Inflammatory macrophage treated with lipopolysaccharide for 4 hours (primary cell): ENCODE results near the gene ACLY.
A peak's percentile ranks its signal among the peaks of the same experiment; 100 is the strongest.

Experiments used
- DNase-seq: peaks from one replicate; pipeline ENCODE4 v3.0.0-alpha.2; 2020

Gene ACLY

DNA sequence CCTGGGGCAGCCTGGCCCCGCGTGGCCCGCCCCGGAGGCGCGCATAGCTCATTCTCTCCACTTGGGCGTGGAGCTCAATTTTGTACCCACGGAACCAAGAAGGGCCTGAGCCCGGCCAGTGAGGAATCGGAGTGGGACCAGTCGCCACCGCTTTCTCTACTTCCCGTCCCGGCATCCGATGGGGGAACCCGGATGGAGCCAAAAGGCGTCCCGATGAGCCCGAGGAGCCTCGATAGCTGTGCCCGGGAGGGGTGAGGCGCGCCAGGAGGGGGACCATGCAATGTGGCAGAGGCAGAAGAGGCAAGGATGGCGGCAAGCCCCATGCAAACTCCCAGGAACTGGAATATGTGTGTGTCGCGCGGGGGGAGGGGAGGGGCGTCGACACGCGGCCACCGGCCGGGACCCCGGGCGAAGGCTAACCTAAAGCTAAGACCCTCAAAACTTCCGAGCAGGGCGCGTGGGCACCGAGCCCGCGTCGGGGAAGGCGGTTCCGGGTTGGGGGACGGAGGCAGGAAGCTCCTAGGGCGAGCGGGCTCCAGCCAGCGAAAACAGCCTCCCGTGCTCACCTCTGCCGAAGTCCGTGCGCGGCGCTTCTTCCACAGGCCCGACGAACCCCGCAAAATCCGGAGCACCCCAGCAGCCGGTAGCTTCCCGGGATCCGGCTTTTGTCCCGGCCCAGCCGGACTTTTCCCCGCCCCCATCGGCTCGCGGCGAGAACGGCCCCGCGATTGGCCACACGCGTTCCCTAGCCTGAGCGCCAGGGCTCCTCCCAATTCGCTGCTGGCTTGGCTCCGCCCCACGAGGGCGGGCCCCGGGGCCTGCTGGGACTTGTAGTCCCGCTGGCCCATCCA, at the start of gene ACLY:
TSS of gene ACLY (minus strand) at position 638 of the 851 bp plus-strand sequence. CDS start 5,078 bp downstream, outside the sequence.
- DNase-seq = peak; percentile 97

DNA sequence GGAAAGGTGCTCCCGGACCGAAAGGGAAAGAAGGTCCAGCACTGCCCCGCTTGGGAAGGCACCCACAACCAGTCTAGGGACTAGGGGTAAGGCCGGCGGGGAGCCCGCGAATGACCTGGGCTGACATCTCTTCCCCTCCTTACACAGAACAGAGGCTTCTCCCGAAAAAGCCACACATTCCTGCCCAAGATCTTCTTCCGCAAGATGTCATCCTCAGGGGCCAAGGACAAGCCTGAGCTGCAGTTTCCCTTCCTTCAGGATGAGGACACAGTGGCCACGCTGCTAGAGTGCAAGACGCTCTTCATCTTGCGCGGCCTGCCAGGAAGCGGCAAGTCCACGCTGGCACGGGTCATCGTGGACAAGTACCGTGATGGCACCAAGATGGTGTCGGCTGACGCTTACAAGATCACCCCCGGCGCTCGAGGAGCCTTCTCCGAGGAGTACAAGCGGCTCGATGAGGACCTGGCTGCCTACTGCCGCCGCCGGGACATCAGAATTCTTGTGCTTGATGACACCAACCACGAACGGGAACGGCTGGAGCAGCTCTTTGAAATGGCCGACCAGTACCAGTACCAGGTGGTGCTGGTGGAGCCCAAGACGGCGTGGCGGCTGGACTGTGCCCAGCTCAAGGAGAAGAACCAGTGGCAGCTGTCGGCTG, 49.3 kb upstream of the ACLY start:
- DNase-seq = no peak

DNA sequence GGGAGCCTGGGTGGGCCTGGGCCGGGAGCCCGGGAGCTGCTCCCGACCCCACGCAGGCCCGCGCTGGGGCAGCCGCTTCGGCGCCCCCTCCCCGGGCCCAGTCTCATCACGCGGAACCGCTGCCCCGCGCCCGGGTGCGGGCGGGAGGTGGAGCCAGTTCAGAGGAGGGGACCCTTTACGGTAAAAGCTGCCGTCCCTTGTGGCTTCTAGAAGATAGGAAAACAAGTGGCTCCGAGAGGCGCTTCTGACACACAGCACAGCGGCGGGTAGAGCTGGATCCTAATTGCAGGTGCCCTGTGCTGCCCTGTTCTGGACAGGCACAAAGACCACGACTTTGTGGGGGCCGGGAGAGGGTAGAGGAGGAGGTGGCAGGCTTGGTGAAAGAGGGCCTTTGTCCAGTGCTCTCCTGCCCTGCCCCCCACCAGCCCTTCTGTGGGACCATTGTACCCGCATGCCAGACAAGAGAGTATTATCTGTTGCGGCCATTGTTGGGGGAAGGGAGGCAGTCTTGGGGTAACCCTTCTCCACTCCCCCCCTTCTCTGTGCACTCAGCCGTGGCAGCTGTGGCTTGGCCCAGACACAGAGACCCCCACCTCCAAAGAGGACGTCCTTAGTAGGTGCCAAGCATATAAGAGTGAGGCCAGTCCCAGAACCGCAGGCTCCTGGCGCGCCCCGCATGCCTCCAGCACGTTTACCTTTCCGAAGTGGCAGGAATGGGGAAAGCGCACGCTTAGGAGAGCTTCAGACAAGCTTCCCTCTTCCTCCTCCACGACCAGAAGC, 48.6 kb upstream of the ACLY start:
- peak; percentile 23 for DNase-seq

DNA sequence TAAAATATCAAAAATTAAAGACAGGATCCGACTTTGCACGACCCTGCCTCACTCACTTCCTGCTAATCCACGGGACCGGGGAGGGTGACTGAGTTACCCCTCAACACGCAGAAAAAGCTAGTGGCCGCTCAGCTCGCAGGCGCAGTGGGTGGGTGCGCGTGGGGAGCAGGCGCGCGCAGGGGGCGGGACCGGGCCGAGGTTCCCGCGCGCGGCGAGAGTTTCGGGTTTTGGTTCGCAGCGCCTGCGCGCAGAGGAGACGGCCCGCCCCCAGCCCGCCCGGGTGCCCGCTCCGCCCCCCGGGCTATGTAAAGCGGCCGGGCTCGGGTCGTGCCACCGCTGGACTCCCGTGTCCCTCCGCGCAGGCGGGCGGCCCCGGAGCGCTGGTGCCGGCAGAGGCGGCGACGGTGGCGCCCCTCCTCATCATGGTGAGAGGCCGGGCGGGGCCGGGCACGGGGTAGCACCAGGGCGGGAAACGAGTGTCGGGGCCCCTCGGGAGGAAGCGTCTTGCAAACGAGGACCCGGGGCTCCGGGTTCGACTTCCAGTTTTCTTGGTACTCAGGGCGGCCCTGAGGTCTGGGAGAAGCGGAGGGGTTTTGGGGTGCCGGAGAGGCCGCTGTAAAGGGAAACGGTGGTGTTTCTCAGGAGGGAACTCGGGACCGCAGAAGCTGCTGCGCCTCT, 47.9 kb upstream of the ACLY start, which contains the start of gene CNP:
TSS of gene CNP (plus strand) at position 333 of the 678 bp plus-strand sequence. CDS start at position 423, 90 bp downstream.
- peak; percentile 95 for DNase-seq

GRCh38 chr17:41965694-41966462, 47.1 kb upstream of the ACLY start:
- DNase-seq = peak; percentile 41

DNA sequence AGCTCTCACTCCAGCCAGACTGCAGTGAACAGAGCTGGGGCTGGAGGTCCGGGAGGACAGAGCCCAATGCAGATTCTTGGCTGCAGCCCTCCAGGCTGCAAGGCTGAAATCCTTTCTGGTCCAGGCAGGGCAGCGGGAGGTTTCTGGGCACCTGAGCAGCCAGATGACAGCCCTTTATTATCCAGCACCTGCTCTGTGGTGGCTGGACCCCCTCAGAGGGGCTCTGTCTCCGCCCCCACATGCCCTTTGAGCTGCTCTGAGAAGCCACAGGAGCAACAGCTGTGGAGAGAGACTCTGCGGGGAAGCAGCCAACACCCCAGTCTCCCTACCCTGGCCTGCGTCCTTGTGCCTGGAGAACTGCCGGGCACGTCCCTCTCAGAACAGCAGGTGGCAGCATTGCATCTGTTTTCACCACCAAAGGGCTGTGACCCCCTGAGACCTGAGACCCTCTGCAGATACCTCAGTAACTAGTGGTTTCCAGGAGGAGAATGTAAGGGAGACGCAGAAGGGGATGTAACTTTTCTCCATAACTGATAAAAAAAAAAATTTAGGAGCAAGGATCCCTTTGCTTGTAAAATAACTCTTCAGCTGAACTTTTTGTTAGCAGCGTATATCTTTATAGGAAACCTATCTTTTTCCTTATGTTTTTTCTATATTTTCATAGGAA, 44.1 kb upstream of the ACLY start:
- peak; percentile 65 for DNase-seq

- no peak for DNase-seq
Measured at GRCh38 chr17:41962111-41962510, 43.4 kb upstream of the ACLY start.

- no peak for DNase-seq
Measured at GRCh38 chr17:41959336-41960095, 40.8 kb upstream of the ACLY start.

DNA sequence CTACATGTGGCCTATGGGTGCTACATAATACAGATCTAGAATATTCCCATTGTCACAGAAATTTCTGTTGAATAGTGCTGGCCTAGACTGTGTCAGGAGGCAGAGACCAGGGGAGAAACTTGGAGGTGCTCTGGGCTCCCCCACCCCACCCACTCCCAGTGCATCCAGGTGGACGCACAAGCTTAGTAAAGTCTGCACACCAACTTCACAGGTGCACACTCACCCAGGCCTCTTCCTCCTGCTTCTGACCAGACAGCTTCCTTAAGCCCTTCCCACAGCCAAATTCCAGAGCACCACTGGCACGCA, 40.2 kb upstream of the ACLY start:
- DNase-seq = no peak

DNA sequence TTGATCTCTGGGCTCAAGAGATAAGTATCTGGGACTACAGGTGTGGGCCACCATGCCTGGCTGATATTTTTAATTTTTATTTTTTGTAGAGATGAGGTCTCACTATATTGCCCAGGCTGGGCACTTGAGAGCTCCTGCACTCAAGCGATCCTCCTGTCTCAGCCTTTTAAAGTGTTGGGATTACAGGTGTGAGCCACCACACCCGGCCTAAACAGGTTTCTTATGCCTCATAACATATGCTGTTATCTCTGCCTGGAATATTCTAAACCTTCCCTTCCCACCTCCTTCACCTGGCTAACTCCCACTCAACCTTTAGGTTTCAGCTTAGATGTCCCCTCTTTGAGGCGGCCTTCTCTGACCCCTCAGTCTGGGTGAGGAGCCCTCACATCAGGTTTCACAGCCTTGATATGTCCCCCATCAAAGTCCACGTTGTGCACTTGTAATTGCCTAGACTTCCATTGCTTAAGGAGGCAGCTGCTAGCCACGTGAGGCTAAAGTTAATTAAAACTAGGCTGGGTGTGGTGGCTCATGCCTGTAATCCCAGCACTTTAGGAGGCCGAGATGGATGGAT, 39.2 kb upstream of the ACLY start:
- DNase-seq = no peak

DNA sequence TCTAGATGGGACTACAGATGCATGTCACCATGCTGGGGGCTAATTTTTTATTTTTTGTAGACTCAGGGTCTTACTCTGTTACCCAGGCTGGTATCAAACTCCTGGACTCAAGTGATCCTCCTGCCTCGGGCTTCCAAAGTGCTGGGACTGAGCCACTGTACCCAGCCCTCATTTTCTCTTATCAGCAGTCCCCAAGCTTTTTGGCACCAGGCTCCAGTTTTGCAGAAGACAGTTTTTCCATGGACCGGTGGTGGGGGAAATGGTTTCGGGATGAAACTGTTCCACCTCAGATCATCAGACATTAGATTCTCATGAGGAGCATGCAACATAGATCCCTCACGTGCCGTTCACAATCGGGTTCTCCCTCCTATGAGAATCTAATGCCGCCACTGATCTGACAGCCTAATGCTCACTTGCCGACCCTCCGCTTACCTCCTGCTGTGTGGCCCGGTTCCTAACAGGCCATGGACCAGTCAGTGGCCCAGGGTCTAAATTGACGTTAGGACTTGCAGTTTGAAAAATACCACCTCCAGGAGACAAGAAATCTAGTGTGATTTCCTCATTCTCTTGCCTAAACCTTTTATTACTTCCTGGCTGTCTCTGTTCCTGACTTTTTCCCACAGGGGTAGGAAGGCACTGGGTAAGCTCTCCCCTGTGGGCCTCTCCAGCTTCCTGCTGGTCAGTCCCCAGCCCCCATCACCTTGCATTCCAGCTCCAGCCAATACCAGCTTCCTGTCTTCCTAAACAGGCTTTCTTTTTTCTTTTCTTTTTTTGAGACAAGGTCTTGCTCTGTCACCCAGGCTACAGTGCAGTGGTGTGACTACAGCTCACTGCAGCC, 38.5 kb upstream of the ACLY start:
- DNase-seq = no peak

DNA sequence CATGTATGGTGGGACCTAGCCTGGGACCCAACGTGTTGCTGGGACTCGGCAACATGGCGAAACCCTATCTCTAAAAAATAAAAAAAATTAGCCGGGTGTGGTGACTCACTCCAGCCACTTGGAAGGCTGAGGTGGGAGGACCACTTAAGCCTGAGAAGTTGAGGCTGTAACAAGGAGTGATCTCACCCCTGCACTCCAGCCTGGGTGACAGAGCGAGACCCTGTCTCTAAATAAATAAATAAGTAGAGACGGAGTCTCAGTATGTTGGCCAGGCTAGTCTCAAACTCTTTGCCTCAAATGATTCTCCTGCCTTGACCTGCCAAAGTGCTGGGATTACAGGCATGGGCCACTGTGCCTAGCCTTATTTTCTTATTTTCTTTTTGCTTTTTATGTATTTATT, 37.8 kb upstream of the ACLY start:
- no peak for DNase-seq

- no peak for DNase-seq
Measured at GRCh38 chr17:41948762-41949460, 30.2 kb upstream of the ACLY start.

- no peak for DNase-seq
Measured at GRCh38 chr17:41944943-41945342, 26.2 kb upstream of the ACLY start.

DNA sequence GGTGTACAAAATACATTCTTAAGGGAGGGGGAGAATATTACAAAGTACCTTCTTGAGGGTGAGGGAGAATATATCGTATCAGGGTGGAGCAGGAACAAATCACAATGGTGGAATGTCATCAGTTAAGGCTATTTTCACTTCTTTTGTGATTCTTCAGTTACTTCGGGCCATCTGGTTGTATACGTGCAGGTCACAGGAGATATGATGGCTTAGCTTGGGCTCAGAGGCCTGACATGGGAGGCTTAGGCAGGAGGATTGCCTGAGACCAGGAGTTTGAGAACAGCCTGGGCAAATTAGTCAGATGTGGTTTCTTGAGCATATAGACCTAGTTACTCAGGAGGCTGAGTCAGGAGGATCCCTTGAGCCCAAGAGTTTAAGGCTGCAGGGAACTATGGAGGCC, 24.7 kb upstream of the ACLY start:
- DNase-seq = no peak

- DNase-seq = no peak
Measured at GRCh38 chr17:41942626-41943373, 24.0 kb upstream of the ACLY start.

DNA sequence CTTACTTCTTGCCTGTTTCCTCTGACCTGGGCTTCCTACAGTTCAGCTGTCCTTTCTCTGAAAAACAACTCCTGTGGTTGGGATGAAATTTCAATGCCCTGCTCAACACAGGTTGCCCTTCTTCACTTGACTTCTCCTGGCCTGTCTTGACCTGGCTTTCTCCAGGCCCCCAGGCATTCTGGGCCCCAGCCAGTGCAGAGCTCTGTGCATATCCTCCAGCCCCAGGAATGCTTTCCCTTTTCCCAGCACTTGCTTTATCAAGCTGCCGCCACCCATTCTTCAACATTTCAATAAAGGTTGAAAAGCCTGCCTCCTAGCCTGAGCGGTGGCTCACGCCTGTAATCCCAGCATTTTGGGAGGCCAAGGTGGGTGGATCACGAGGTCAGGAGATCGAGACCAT, 22.4 kb upstream of the ACLY start:
- no peak for DNase-seq

DNA sequence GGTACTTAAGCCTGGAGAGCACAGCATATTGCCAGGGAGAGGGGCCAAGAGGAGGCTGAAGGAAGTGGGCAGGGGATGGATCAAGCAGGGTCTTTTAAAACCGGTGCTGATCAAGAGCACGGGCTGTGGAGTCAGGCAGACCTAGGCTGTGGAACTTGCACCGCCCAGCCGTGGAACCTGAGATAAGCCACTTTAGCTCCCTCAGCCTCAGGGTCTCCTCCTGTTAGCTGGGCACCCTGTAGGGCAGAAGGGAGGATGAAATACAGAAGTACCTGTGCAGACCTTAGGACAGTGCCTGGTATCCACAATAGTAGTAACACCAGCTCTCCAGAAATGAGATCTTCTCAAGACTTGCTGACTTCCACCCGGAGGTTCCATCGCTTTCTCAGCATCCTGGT, 20.9 kb upstream of the ACLY start:
- DNase-seq = no peak
